Hepatocyte (in vitro differentiated cells): ENCODE measurements around the gene RIMBP2. TPM values are rescaled to one million over a fixed set of nuclear protein-coding genes. Genes with fewer than 3 reads are reported as not detected.

Experiments
- DNase-seq: peaks from one replicate; pipeline ENCODE4 v3.0.0-alpha.2; 2016; ENCODE audit warnings: low spot score
- H2AFZ ChIP-seq: fragments of 200-600 bp; sonication (generic); 2 replicates; pipeline ENCODE4 v1.6.0; 2016; ENCODE audit warnings: antibody characterized with exemption, mild to moderate bottlenecking
- H3K27ac ChIP-seq: fragments of 200-600 bp; sonication (generic); 2 replicates; pipeline ENCODE4 v1.5.1; 2016; ENCODE audit warnings: mild to moderate bottlenecking
- H3K27me3 ChIP-seq: fragments of 200-600 bp; sonication (generic); 2 replicates; pipeline ENCODE4 v1.6.1; 2016
- H3K36me3 ChIP-seq: fragments of 200-600 bp; sonication (generic); replicated peaks from 2 replicates; pipeline ENCODE4 v1.5.1; 2016; ENCODE audit warnings: low read depth; ENCODE audit not compliant: insufficient read depth
- H3K4me1 ChIP-seq: fragments of 200-600 bp; sonication (generic); 2 replicates; pipeline ENCODE4 v1.5.1; 2016; ENCODE audit warnings: mild to moderate bottlenecking, moderate library complexity; ENCODE audit not compliant: insufficient read depth
- H3K4me2 ChIP-seq: fragments of 200-600 bp; sonication (generic); 2 replicates; pipeline ENCODE4 v1.6.0; 2016
- H3K4me3 ChIP-seq: fragments of 200-600 bp; sonication (generic); 2 replicates; pipeline ENCODE4 v1.5.1; 2016; ENCODE audit warnings: mild to moderate bottlenecking
- H3K79me2 ChIP-seq: fragments of 200-600 bp; sonication (generic); 2 replicates; pipeline ENCODE4 v1.6.0; 2017; ENCODE audit warnings: mild to moderate bottlenecking
- H3K9me2 ChIP-seq: fragments of 200-600 bp; sonication (generic); replicated peaks from 2 replicates; pipeline ENCODE4 v1.6.0; 2017; ENCODE audit warnings: mild to moderate bottlenecking; ENCODE audit not compliant: insufficient read depth
- H3K9me3 ChIP-seq: fragments of 200-600 bp; sonication (generic); 2 replicates; pipeline ENCODE4 v1.5.1; 2016; ENCODE audit warnings: low read depth, mild to moderate bottlenecking
- H4K20me1 ChIP-seq: fragments of 200-600 bp; sonication (generic); 2 replicates; pipeline ENCODE4 v1.6.0; 2016; ENCODE audit warnings: mild to moderate bottlenecking; ENCODE audit not compliant: insufficient read depth, poor library complexity, severe bottlenecking
- CTCF ChIP-seq: fragments of 200-600 bp; sonication (generic); IDR thresholded peaks from 2 replicates; pipeline ENCODE4 v1.5.1; 2016; ENCODE audit warnings: antibody characterized with exemption, mild to moderate bottlenecking; ENCODE audit not compliant: poor library complexity
- EZH2 ChIP-seq: fragments of 200-600 bp; sonication (generic); IDR thresholded peaks from 2 replicates; pipeline ENCODE4 v1.6.1; 2016; ENCODE audit warnings: antibody characterized with exemption, mild to moderate bottlenecking, borderline replicate concordance
- EZH2phosphoT487 ChIP-seq: fragments of 200-600 bp; sonication (generic); IDR thresholded peaks from one replicate; pipeline ENCODE4 v1.6.1; 2018; ENCODE audit warnings: antibody characterized with exemption, mild to moderate bottlenecking, low read depth, moderate library complexity; ENCODE audit not compliant: unreplicated experiment, severe bottlenecking
- WGBS: methylation state at CpG from one replicate; pipeline ENCODE4 v1.1.6; 2016; ENCODE audit warnings: low lambda C conversion rate; ENCODE audit errors: missing lambda C conversion rate; 5-methylcytosine and 5-hydroxymethylcytosine counted together
- polyA plus RNA-seq: library from polyadenylated mRNA; unstranded; fragments of >200 nt; fragmentation: Nextera tagmentation; extraction: Ambion mirVana; gene quantifications from 2 replicates; pipeline ENCODE4 v1.2.1, GENCODE V29; 2016
- total RNA-seq: library from RNA; depleted of rRNA; stranded (reverse); fragments of >200 nt; gene quantifications from 2 replicates; pipeline ENCODE4 v1.2.3, GENCODE V29; 2014

The RIMBP2 gene
- total and polyA plus RNA-seq, 2 experiments from 2014 or later = 2.5 to 4.4 TPM

- no peaks in the 10 kb centered on the region for H3K36me3 ChIP-seq
- H3K9me2 ChIP-seq = no peaks in the 10 kb centered on the region
- no peaks in the 10 kb centered on the region for H4K20me1 ChIP-seq
- no peak for TF ChIP-seq EZH2
- no peak for TF ChIP-seq CTCF
- no peak for TF ChIP-seq EZH2phosphoT487
- H3K79me2 ChIP-seq = no peaks in the 10 kb centered on the region
- DNase-seq = no peak
- H3K4me1 ChIP-seq = no peaks in the 10 kb centered on the region
- H3K27ac ChIP-seq = no peak overlapping the region
- H3K27me3 ChIP-seq = no peaks in the 10 kb centered on the region
- no peak overlapping the region for H2AFZ ChIP-seq
- 85% methylated on average over 27 of the region's 27 CpGs for WGBS
- no peaks in the 10 kb centered on the region for H3K9me3 ChIP-seq
- H3K4me3 ChIP-seq = no peak overlapping the region
- H3K4me2 ChIP-seq = no peak overlapping the region
Measured at GRCh38 chr12:130474599-130475269, 241.4 kb downstream of the RIMBP2 start.

DNA sequence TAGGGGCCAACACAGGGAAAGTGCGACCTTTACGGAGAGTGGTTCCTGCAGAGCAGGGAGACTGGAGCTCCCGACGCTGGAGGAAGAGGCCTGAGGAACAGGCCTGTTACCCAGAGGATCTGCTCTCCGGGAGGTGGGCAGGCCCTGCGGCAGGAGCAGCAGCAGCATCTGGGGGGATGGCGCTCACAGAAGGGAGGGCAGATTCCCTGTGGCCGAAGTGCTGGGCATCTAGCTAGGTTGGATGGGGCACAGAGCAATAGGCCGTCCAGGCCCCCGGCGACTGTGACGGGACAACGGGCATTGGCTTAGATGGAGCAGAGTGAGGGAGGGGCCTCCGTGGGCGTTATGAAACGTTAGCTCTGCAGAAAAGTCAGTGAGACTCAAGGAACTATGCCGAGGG, 242.8 kb downstream of the RIMBP2 start:
- Histone ChIP-seq H3K4me1 (no peaks in the 10 kb centered on the region), H2AFZ (no peak overlapping the region), H3K27ac (no peak overlapping the region), H3K9me2 (no peaks in the 10 kb centered on the region), H3K9me3 (no peaks in the 10 kb centered on the region), H3K4me3 (no peak overlapping the region), H4K20me1 (no peaks in the 10 kb centered on the region), H3K4me2 (no peak overlapping the region), H3K79me2 (no peaks in the 10 kb centered on the region), H3K36me3 (no peaks in the 10 kb centered on the region), H3K27me3 (no peaks in the 10 kb centered on the region)
- no peak for TF ChIP-seq EZH2phosphoT487
- no peak for TF ChIP-seq CTCF
- TF ChIP-seq EZH2 = no peak
- 78% methylated on average over 17 of the region's 17 CpGs for WGBS
- DNase-seq = no peak

GRCh38 chr12:130470969-130471368, 245.1 kb downstream of the RIMBP2 start:
- no peak for TF ChIP-seq EZH2
- TF ChIP-seq EZH2phosphoT487 = no peak
- TF ChIP-seq CTCF = no peak
- Histone ChIP-seq H4K20me1 (no peaks in the 10 kb centered on the region), H2AFZ (no peak overlapping the region), H3K27ac (no peak overlapping the region), H3K27me3 (no peaks in the 10 kb centered on the region), H3K79me2 (no peaks in the 10 kb centered on the region), H3K4me2 (no peak overlapping the region), H3K4me3 (no peak overlapping the region), H3K36me3 (no peaks in the 10 kb centered on the region), H3K4me1 (no peaks in the 10 kb centered on the region), H3K9me3 (no peaks in the 10 kb centered on the region), H3K9me2 (no peaks in the 10 kb centered on the region)
- no peak for DNase-seq
- WGBS = 87% methylated on average over 6 of the region's 6 CpGs

GRCh38 chr12:130469552-130469951, 246.5 kb downstream of the RIMBP2 start:
- no peaks in the 10 kb centered on the region for H3K36me3 ChIP-seq
- 91% methylated on average over 7 of the region's 7 CpGs for WGBS

More at GRCh38 chr12:130469552-130469951, 246.5 kb downstream of the RIMBP2 start:
- DNase-seq = no peak
- Histone ChIP-seq H4K20me1 (no peaks in the 10 kb centered on the region), H3K4me2 (no peak overlapping the region), H3K9me2 (no peaks in the 10 kb centered on the region), H3K4me3 (no peak overlapping the region), H3K27me3 (no peaks in the 10 kb centered on the region), H3K79me2 (no peaks in the 10 kb centered on the region), H2AFZ (no peak overlapping the region), H3K27ac (no peak overlapping the region), H3K4me1 (no peaks in the 10 kb centered on the region), H3K9me3 (no peaks in the 10 kb centered on the region)
- TF ChIP-seq EZH2phosphoT487 (no peak), CTCF (no peak), EZH2 (no peak)
